Measurements from ENCODE around the gene ECD.
A peak's percentile ranks its signal among the peaks of the same experiment; 100 is the strongest.

The ECD gene

GRCh38 chr10:73167783-73168464 is at the start of gene ECD, which contains the start of gene FAM149B1:
ECD (minus strand) TSS chr10:73168008; CDS start chr10:73163937, 4,071 bp downstream.
FAM149B1 (plus strand) TSS chr10:73168119; CDS start chr10:73168340, 221 bp downstream.
- DNase-seq (ENCODE audit: low spot score) = peak; percentile 87

GRCh38 chr10:73215749-73216148 is 47.9 kb upstream of the ECD start:
- DNase-seq (ENCODE audit: low spot score) = no peak

DNA sequence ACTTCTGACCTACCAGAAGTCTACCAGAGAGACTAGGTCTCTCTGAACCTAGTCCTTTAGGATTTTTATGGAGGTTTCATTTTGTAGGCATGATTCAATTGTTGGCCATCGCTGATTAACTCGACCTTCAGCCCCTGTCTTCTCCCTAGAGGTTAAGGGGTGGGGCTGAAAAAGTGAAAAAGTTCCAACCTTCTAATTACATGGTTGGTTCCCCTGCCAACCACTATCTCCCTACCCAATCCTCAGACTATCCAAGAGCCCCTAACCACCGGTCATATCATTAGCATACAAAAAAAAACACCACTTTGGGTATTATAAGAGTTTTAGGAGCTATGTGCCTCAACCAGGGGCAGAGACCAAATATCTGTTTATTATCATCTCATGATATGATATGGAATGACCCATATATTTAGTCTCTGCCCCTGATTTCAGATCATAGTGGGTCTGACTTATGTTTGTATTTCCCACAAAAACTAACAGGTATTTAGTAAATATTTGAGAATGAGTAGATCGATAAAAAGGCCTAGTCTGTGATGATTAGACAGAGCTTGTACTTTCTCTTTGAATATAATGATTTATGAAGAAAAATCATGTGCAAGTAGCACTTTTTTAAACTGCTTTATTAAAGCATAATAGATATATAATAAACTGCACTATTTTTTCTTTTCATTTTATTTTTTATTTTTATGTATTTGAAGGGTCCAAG is 43.5 kb upstream of the ECD start:
- no peak for DNase-seq (ENCODE audit: low spot score)

DNA sequence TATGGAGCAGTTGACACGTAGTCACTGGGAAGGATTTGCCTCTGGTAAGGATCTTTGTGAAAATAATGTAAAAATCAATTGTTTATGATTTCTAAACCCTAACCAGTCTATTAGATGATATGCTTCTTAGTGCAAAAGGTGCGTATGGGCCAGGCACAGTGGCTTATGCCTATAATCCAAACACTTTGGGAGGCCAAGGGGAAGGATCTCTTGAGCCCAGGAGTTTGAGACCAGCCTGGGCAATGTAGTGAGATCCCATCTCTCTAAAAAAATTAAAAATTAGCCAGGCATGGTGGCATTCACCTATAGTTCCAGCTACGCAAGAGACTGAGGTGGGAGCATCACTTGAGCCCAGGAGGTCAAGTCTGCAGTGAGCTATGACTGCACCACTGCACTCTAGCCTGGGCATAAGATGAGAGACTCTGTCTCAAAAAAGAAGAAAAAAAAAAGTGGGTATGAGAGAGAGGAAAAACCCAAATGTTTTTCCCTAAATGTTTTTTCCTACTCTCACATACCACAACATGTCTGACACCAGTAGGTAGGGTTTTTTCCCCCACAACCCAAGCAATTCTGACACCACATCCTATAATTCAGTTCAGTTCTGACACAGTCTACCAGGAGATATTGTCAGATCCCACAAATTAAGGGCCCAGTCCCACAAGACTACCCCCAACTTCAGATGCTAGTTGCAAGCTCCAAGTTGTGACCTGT is 42.7 kb upstream of the ECD start:
- DNase-seq (ENCODE audit: low spot score) = no peak

DNA sequence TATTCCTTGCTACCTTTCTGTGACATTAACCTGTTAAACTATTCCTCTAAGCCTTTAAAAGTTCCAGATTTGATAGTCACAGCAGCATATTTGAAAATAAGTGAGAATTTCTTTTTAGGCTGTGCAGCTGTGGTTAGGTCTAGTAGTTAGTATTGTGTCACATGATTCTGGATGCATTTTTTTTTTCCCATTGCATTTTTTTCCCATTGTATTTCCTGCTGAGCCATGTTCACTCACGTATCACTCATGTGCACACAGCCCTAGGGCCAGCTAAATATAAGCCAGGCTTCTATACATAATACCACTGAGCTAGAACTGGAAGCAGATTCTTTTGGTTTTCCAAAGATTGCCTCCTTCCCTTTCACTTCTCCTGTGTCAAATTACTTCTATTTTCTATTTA is 41.9 kb upstream of the ECD start:
- no peak for DNase-seq (ENCODE audit: low spot score)

DNA sequence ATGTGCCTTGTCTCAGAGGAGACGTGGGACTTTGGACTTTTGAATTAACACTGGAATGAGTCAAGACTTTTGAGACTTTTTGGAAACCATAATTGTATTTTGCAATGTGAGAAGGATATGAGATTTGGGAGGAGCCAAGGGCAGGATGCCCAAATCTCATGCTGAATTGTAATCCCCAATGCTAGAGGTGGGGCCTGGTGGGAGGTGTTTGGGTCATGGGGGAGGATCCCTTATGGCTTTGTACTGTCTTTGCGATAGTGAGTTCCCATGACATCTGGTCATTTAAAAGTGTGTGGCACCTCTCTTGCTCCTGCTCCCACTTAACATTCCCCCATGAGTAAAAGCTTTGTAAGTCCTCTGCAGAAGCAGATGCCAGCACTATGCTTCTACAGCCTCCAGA is 40.1 kb upstream of the ECD start:
- DNase-seq (ENCODE audit: low spot score) = no peak

DNA sequence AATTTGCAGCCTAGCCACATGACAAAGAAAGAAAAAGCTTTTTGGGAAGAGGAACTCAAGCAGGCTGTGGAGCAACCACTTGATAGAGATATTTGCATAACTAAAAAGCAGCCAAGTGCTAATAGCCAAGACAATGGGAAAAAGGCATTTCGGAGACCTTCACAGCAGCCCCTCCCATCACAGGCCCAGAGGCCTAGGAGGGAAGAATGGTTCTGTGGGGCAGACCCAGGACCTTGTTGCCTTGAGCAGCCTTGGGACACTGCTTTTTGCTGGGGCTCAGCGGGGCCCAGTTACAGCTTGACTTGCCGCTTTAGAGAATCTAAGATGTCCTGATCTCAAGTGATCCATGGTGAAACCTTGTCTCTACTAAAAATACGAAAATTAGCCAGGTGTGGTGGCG is 38.6 kb upstream of the ECD start:
- no peak for DNase-seq (ENCODE audit: low spot score)

DNA sequence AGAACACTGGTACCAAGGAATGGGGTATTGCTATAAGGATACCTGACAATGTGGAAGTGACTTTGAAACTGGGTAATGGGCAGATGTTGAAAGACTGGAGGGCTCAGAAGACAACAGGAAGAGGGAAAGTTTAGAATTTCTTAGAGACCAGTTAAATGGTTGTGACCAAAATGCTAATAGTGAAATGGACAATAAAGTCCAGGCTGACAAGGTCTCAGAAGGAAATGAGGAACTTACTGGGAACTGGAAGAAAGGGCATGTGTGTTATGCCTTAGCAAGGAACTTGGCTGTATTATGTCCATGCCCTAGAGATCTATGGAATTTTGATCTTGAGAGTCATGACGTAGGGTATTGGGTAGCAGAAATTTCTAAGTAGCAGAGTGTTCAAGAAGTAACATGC is 38.1 kb upstream of the ECD start:
- DNase-seq (ENCODE audit: low spot score) = no peak

DNA sequence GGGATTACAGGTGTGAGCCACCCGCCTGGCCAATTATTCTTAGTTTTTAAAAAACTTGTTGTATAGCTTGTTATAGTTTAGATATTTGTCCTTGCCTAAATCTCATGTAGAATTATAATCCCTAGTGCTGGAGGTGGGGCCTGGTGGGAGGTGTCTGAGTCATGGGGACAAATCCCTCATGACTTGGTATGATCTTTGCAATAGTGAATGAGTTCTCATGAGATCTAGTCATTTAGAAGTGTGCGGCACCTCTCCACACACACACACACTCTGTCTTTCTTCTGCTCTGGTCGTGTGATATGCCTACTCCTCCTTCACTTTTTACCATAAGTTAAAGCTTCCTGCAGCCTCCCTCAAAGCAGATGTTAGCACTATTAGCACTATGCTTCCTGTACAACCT is 37.3 kb upstream of the ECD start:
- no peak for DNase-seq (ENCODE audit: low spot score)

DNA sequence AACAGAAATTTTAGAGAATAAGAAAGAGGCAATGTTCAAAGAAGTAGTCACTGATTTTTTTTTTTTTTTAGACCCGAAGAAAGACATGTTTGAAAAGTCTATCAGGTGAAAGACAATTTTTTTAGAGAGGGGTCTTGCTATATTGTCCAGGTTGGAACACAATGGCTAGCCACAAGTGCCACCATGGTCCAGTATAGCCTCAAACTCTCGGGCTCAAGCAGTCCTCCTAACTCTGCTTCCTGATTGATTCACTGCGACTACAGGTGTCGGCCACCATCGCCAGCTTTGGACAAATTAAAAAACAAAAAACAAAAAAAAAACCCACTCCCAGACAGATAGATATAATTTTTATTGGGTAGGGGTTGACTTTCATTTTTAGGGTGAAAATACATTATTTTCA is 22.4 kb upstream of the ECD start:
- DNase-seq (ENCODE audit: low spot score) = no peak

GRCh38 chr10:73186266-73186665 is 18.5 kb upstream of the ECD start:
- DNase-seq (ENCODE audit: low spot score) = no peak

DNA sequence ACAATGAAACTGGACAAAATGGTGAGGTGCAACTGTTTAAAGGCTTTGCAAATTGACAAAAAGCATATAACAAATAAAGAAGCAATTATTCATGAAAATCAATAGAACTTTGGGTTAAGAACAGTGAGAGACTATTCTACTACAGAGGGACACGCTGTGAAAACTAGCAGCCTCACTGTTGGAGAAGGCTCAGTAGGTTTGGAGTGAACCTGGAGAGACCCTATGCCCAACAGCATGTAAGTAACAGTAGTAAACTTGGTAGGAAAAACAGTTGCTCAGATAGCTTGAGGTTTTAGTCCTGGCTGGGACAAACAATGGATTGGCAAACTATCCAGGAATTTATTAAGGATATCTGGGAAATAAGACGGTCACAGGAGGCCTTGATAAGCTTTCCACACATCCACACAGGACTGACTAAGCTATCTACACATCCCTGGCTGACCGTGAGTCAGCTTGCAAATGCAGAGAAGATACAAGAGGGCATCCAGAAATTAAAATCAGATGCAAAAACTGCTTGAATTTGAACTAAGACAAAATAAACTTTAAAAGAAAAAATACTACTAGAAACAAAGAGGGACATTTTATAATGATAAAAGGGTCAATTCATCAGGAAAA is 16.0 kb upstream of the ECD start:
- no peak for DNase-seq (ENCODE audit: low spot score)

GRCh38 chr10:73182568-73182967 is 14.8 kb upstream of the ECD start:
- DNase-seq (ENCODE audit: low spot score) = no peak

- no peak for DNase-seq (ENCODE audit: low spot score)
These were observed 6.5 kb upstream of the ECD start for GRCh38 chr10:73174148-73174925.

- DNase-seq (ENCODE audit: low spot score) = no peak
These were observed 5.1 kb upstream of the ECD start for GRCh38 chr10:73172867-73173266.

DNA sequence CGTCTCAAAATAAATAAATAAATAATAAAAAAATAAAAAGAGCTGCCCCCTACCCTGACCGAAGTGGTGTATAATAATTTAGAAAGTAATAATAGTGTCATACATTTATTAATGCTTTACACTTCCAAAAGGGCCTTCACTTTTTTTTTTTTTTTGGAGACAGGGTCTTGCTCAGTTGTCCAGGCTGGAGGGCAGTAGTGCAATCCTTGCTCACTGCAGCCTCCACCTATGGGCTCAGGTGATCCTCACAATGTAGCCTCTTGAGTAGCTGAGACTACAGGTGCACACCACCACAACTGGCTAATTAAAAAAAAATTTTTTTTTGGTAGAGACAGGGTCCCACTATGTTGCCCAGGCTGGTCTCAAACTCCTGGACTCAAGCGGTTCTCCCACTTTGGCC is 1.5 kb upstream of the ECD start:
- no peak for DNase-seq (ENCODE audit: low spot score)

- no peak for DNase-seq (ENCODE audit: low spot score)
These were observed 626 bp upstream of the ECD start for GRCh38 chr10:73168465-73168803.

DNA sequence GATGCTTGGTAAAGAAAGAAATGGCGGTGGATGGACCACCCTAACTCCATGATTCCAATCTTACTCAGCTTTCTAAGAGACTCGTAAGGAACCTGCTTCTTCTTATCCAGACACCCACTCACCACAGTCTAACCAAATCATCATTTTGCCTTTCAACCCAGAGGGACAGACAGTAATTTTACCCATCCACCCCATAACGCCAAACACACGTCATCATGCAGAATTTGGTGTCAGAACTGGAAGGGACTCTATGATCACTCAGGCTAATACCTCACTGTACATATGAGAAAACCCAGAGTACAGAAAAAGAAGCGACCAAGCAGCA is 388 bp downstream of the ECD start:
- no peak for DNase-seq (ENCODE audit: low spot score)

DNA sequence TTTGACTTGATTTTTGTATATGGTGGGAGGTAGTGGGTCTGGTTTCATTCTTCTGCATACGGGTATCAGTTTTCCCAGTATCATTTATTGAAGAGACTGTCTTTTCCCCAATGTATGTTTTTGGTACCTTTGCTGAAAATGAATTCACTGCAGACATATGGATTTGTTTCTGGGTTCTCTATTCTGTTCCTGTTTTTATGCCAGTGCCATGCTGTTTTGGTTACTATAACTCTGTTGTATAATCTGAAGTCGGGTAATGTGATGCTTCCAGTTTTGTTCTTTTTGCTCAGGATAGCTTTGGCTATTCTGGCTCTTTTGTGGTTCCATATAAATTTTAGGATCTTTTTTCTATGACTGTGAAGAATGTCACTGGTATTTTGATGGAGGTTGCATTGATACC is 836 bp downstream of the ECD start:
- no peak for DNase-seq (ENCODE audit: low spot score)

DNA sequence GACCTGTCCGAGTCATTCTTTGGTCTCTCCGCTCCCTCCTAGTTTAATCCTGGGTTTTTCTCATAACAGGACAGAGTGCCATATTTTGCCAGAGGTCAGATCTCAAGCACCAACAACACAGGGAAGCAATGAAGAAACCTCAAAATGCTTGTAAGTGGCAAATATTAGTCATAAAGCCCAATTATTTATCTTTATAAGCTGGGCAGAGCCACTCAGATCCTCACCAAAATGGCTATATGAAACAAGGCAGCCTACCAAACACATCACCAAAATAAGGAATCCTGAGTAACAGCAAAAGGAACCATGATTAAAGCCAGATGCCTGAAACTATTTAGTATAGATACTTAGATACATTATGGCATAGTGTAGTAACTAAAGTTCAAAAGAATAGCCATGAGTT is 4.7 kb downstream of the ECD start:
- no peak for DNase-seq (ENCODE audit: low spot score)

GRCh38 chr10:73161662-73162061 is 6.1 kb downstream of the ECD start:
- no peak for DNase-seq (ENCODE audit: low spot score)

- no peak for DNase-seq (ENCODE audit: low spot score)
These were observed 6.7 kb downstream of the ECD start for GRCh38 chr10:73161079-73161478.

All from D341Med (cell line).